ENCODE measurements around the gene PNO1.

DNA sequence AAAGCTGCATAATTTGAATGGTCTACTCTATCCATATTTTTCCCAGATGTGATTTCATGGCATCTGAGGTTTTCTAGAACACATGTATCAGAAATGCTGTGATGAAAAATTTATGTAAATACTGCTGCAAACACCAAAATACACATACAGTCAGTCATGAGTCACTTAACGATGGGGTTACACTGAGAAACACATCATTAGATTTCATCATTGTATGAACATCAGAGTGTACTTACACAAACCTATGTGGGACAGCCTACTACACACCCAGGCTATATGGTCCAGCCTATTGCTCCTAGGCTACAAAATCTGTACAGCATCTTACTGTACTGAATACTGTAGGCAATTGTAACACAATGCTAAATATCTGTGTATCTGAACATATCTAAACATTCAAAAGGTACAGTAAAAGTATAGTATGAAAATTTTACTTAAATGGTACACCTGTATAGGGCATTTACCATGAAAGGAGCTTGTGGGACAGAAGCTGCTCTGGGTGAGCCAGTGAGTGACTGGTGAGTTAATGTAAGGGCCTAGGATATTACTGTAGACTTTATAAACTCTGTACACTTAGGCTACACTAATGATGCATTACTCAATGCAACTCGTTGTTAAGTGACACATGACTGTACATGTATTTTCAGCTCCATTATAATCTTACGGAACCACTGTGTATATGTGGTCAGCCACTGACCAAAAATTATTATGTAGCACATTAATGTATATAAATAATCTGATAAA is 33.5 kb downstream of the PNO1 start:
- TF ChIP-seq, protein P1, sequence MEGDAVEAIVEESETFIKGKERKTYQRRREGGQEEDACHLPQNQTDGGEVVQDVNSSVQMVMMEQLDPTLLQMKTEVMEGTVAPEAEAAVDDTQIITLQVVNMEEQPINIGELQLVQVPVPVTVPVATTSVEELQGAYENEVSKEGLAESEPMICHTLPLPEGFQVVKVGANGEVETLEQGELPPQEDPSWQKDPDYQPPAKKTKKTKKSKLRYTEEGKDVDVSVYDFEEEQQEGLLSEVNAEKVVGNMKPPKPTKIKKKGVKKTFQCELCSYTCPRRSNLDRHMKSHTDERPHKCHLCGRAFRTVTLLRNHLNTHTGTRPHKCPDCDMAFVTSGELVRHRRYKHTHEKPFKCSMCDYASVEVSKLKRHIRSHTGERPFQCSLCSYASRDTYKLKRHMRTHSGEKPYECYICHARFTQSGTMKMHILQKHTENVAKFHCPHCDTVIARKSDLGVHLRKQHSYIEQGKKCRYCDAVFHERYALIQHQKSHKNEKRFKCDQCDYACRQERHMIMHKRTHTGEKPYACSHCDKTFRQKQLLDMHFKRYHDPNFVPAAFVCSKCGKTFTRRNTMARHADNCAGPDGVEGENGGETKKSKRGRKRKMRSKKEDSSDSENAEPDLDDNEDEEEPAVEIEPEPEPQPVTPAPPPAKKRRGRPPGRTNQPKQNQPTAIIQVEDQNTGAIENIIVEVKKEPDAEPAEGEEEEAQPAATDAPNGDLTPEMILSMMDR (IDR thresholded peaks at IDR 0.05; ENCODE audit: low read depth, low read length): no peak
- TF ChIP-seq EZH2phosphoT487 (IDR thresholded peaks at IDR 0.05; ENCODE audit: low read depth): no peak

Measured in OCI-LY3 (cell line).